ENCODE data around the gene ANTXRL. TPM values are rescaled to one million over a fixed set of nuclear protein-coding genes. Genes with fewer than 3 reads are reported as not detected.
"Not testable (repeated sequence)": the region's sequence is repeated elsewhere in the genome, so short reads cannot be mapped to it uniquely, and the experiment has no call there.

Gene ANTXRL
- total RNA-seq, 4 donors from 2014 or later, result not detected

DNA sequence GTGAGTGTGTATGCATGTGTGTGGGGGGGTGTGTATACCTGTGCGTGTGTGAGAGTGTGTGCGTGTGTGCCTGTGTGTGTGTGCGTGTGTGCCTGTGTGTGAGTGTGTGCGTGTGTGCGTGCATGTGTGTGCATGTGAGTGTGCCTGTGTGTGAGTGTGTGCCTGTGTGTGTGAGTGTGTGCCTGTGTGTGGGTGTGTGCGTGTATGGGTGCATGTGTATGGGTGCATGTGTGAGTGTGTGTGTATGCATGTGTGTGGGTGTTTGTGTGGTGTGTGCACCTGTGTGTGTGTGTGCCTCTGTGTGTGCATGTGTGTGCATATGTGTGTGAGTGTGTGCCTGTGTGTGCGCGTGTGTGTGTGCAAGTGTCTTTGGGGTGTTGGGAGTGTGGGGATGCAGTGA lies 6.4 kb downstream of the ANTXRL start:
- in situ Hi-C loops (cut with MboI; ENCODE audit: low sequenced_read_pairs in 4 of 4), result loop anchor here in 1 of 4 donors (25.0 kb wide), 1 partner anchor 1094 kb away; the partner anchor contains the start of gene ZNF488
- DNase-seq (no peak), ATAC-seq (no peak)
- no peaks in the 10 kb centered on the region for H3K4me1 ChIP-seq
- no peak overlapping the region for H3K27ac ChIP-seq
- H3K9me3 ChIP-seq, result no peaks in the 10 kb centered on the region
- H3K4me3 ChIP-seq, result no peak overlapping the region
- intact Hi-C loops (cut with DNase I; ENCODE audit: low total_unique reads), result no loop called here
- H3K36me3 ChIP-seq, result no peaks in the 10 kb centered on the region
- H3K27me3 ChIP-seq, result peaks cover 0 to 3% (median 0%) of the 10 kb centered on the region in 3 donors
- TF ChIP-seq CTCF (IDR thresholded peaks at IDR 0.05 in 4 of 5, conservative IDR thresholded peaks at IDR 0.05 in 1 of 5) (no peak), POLR2A (IDR thresholded peaks at IDR 0.05) (no peak)

DNA sequence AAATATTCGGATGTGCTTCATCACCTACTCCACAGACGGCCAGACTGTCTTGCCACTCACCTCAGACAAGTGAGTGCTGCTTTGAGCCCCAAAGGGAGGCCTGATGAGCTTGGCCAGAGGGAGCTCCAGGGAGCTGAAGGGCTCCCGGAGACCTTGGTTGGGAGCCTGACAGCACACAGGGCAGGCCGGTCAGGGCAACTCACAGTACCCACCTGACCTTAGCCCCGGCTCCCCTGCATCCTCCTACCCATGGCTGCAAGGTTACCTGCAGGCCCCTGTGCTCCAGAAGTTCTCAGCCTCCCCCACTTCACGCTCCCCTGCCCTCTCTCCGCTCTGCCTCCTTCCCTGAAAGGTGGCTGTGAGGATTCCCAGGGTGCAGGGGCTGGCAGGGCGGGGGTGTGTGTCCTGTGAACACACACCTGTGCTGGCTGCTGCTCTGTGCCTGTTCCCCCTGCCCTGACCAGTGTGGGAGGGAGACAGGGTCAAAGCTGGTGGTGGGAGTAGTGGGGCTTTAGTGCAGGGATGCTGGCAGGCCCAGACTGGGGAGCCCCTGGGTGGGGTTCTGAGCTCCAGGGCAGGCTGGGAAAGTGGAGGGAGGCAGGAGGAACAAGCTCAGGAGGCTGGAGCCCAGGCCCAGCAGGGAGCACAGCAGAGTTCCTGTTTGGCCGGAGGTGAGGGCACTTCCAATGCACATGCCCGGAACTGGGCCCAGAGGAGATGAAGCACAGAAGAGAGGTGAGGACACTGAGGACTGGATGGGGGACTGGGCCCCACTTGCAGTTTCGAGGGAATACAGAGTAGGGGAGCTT lies 7.2 kb downstream of the ANTXRL start:
- Histone ChIP-seq H3K36me3 (no peaks in the 10 kb centered on the region), H3K27me3 (peaks cover 0 to 3% (median 0%) of the 10 kb centered on the region in 3 donors), H3K4me3 (no peak overlapping the region), H3K4me1 (no peaks in the 10 kb centered on the region), H3K27ac (no peak overlapping the region), H3K9me3 (no peaks in the 10 kb centered on the region)
- ATAC-seq, result no peak
- DNase-seq, result no peak
- TF ChIP-seq CTCF (IDR thresholded peaks at IDR 0.05 in 4 of 5, conservative IDR thresholded peaks at IDR 0.05 in 1 of 5), result no peak
- TF ChIP-seq POLR2A (IDR thresholded peaks at IDR 0.05), result no peak
- intact Hi-C loops (cut with DNase I; ENCODE audit: low total_unique reads) (no loop called here), in situ Hi-C loops (cut with MboI; ENCODE audit: low sequenced_read_pairs in 4 of 4) (loop anchor here in 1 of 4 donors (25.0 kb wide), 1 partner anchor 1093 kb away; the partner anchor contains the start of gene ZNF488)

GRCh38 chr10:46294641-46295220 lies 7.9 kb downstream of the ANTXRL start:
- peaks cover 0 to 3% (median 0%) of the 10 kb centered on the region in 3 donors for H3K27me3 ChIP-seq
- DNase-seq, result no peak
- H3K9me3 ChIP-seq, result no peaks in the 10 kb centered on the region
- no peak for TF ChIP-seq CTCF (IDR thresholded peaks at IDR 0.05 in 4 of 5, conservative IDR thresholded peaks at IDR 0.05 in 1 of 5)
- TF ChIP-seq POLR2A (IDR thresholded peaks at IDR 0.05), result no peak
- no peaks in the 10 kb centered on the region for H3K36me3 ChIP-seq
- in situ Hi-C loops (cut with MboI; ENCODE audit: low sequenced_read_pairs in 4 of 4) (loop anchor here in 1 of 4 donors (25.0 kb wide), 1 partner anchor 1093 kb away; the partner anchor contains the start of gene ZNF488), intact Hi-C loops (cut with DNase I; ENCODE audit: low total_unique reads) (no loop called here)
- H3K27ac ChIP-seq, result no peak overlapping the region
- no peak overlapping the region for H3K4me3 ChIP-seq
- ATAC-seq, result no peak
- H3K4me1 ChIP-seq, result no peaks in the 10 kb centered on the region

DNA sequence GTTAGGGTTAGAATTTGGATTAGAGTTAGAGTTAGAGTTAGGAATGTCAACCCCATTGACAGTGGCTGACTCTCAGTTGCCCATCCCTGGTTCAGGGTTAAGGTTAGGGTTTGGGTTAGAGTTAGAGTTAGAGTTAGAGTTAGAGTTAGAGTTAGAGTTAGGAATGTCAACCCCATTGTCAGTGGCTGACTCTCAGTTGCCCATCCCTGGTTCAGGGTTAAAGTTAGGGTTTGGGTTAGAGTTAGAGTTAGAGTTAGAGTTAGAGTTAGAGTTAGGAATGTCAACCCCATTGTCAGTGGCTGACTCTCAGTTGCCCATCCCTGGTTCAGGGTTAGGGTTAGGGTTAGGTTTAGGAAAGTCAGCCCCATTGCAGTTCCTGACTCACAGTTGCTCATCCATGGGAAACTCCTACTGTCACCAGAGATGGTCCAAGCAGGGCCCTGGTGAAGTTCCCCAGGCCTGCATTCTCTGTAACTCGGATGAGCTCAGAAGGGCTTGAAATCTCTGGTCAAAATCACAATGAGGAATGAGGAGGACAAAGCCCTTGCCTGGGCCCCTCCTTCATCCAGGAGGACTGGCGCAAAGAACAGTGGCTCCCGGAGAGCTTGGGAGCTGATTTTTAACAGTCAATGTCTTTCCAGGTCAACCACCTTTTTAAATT lies 8.7 kb downstream of the ANTXRL start:
- H3K9me3 ChIP-seq; H3K27me3 ChIP-seq; H3K27ac ChIP-seq; ATAC-seq; H3K4me1 ChIP-seq; DNase-seq; H3K4me3 ChIP-seq; intact Hi-C loops (cut with DNase I; ENCODE audit: low total_unique reads); H3K36me3 ChIP-seq: not testable (repeated sequence)
- in situ Hi-C loops (cut with MboI; ENCODE audit: low sequenced_read_pairs in 4 of 4), result loop anchor here in 1 of 4 donors (25.0 kb wide), 1 partner anchor 1092 kb away; the partner anchor contains the start of gene ZNF488

GRCh38 chr10:46296086-46296485 lies 9.3 kb downstream of the ANTXRL start:
- ATAC-seq; H3K4me1 ChIP-seq; intact Hi-C loops (cut with DNase I; ENCODE audit: low total_unique reads); DNase-seq; H3K27ac ChIP-seq; H3K4me3 ChIP-seq; H3K36me3 ChIP-seq; H3K9me3 ChIP-seq; H3K27me3 ChIP-seq: not testable (repeated sequence)
- in situ Hi-C loops (cut with MboI; ENCODE audit: low sequenced_read_pairs in 4 of 4), result loop anchor here in 1 of 4 donors (25.0 kb wide), 1 partner anchor 1091 kb away; the partner anchor contains the start of gene ZNF488
